ENCODE results near the gene RPL5.

Gene RPL5

GRCh38 chr1:92887465-92887864 is 55.6 kb downstream of the RPL5 start:
- TF ChIP-seq ZNF8 (CRISPR knock-in tag; IDR thresholded peaks at IDR 0.05), result peak; percentile 58
- TF ChIP-seq RARB (CRISPR knock-in tag; IDR thresholded peaks at IDR 0.05), result no peak
- TF ChIP-seq ZC3H10 (CRISPR knock-in tag; IDR thresholded peaks at IDR 0.05), result no peak
- no peak for TF ChIP-seq CSDC2 (CRISPR knock-in tag; IDR thresholded peaks at IDR 0.05)

More at GRCh38 chr1:92887465-92887864, 55.6 kb downstream of the RPL5 start:
- no peak for ATAC-seq
